Lung microvascular endothelial cell (primary cell): ENCODE data around the gene CRTAP. TPM values are rescaled to one million over a fixed set of nuclear protein-coding genes. Genes with fewer than 3 reads are reported as not detected.
"Not testable (repeated sequence)": the region's sequence is repeated elsewhere in the genome, so short reads cannot be mapped to it uniquely, and the experiment has no call there.

Experiments
- DNase-seq, 2 donors: peaks; one replicate each; pipeline versions ENCODE4 v3.0.0 to v3.0.0-alpha.2; 2010; ENCODE audit warnings: low read depth in 2 of 2
- total RNA-seq: library from RNA; depleted of rRNA; stranded (reverse); fragments of >200 nt; gene quantifications from 2 replicates; pipeline ENCODE4 v1.2.1, GENCODE V29; 2014

CRTAP gene
- 60.1 and 124 TPM in 2 replicates for total RNA-seq

- DNase-seq: peak; percentile 89 to 98
Measured at GRCh38 chr3:33113772-33114621, at the start of gene CRTAP. Gene CRTAP (plus strand): TSS chr3:33114014. CDS start chr3:33114078, 64 bp downstream.

- DNase-seq: no peak
Measured at GRCh38 chr3:33064929-33065328, 48.9 kb upstream of the CRTAP start.

- peak in 1 of 2 donors; percentile 38 for DNase-seq
Measured at GRCh38 chr3:33067484-33067883, 46.3 kb upstream of the CRTAP start.

GRCh38 chr3:33069862-33070261 lies 44.0 kb upstream of the CRTAP start:
- not testable (repeated sequence) for DNase-seq

GRCh38 chr3:33071181-33071580 lies 42.6 kb upstream of the CRTAP start:
- DNase-seq: no peak

GRCh38 chr3:33071946-33072345 lies 41.9 kb upstream of the CRTAP start:
- no peak for DNase-seq

GRCh38 chr3:33074217-33075067 lies 39.4 kb upstream of the CRTAP start:
- DNase-seq: peak; percentile 77 to 82

GRCh38 chr3:33075995-33076394 lies 37.8 kb upstream of the CRTAP start:
- DNase-seq: no peak

GRCh38 chr3:33076952-33077351 lies 36.9 kb upstream of the CRTAP start:
- no peak for DNase-seq

- DNase-seq: no peak
Measured at GRCh38 chr3:33077976-33078375, 35.8 kb upstream of the CRTAP start.

GRCh38 chr3:33079813-33080212 lies 34.0 kb upstream of the CRTAP start:
- not testable (repeated sequence) for DNase-seq

GRCh38 chr3:33081812-33082211 lies 32.0 kb upstream of the CRTAP start:
- no peak for DNase-seq

GRCh38 chr3:33083958-33084357 lies 29.9 kb upstream of the CRTAP start:
- no peak for DNase-seq

GRCh38 chr3:33088691-33089090 lies 25.1 kb upstream of the CRTAP start:
- DNase-seq: no peak

GRCh38 chr3:33089515-33089914 lies 24.3 kb upstream of the CRTAP start:
- DNase-seq: no peak

- DNase-seq: no peak
Measured at GRCh38 chr3:33091746-33092145, 22.1 kb upstream of the CRTAP start.

GRCh38 chr3:33092496-33093254 lies 21.1 kb upstream of the CRTAP start:
- no peak for DNase-seq

GRCh38 chr3:33093847-33094246 lies 20.0 kb upstream of the CRTAP start:
- DNase-seq: no peak

- no peak for DNase-seq
Measured at GRCh38 chr3:33095436-33095835, 18.4 kb upstream of the CRTAP start.

GRCh38 chr3:33096093-33096868 lies 17.5 kb upstream of the CRTAP start:
- DNase-seq: peak; percentile 49 to 52

GRCh38 chr3:33099109-33099645 lies 14.6 kb upstream of the CRTAP start:
- DNase-seq: no peak
